HCT116 (cell line): ENCODE data around the gene HAPLN3. TPM values are rescaled to one million over a fixed set of nuclear protein-coding genes. Genes with fewer than 3 reads are reported as not detected.

ENCODE experiments used
- ATAC-seq: fragments of 200-7000 bp; cut with Tn5 transposase; 2 replicates; pipeline ENCODE4 v1.9.1; 2020; ENCODE audit warnings: mild to moderate bottlenecking, moderate library complexity
- BruUV-seq: library from RNA; stranded (reverse); fragments of 400-500 nt; replicated peaks from 2 replicates; lab custom pipeline; 2021; lab: Mats Ljungman, UMichigan
- CTCF ChIA-PET: fragments of 300-600 bp; sonication (Branson Sonifier 250); formaldehyde crosslinking; loops from one replicate; lab custom pipeline; 2021; ENCODE audit warnings: antibody characterized with exemption; lab: Charles Lee
- POLR2A ChIA-PET: fragments of 300-600, 350-600 bp; sonication (Branson Sonifier 250); formaldehyde crosslinking; loops from one replicate; lab custom pipeline; 2021; ENCODE audit warnings: antibody characterized with exemption; lab: Charles Lee
- RAD21 ChIA-PET, 2 experiments: fragments of 300-600 bp; sonication (Branson Sonifier 250); formaldehyde crosslinking; loops; one replicate each; lab custom pipeline; 2023; ENCODE audit warnings: low total read pairs in 2 of 2; ENCODE audit not compliant: uncharacterized antibody in 2 of 2, unreplicated experiment in 2 of 2, low non-redundant PET in 1 of 2; lab: Charles Lee
- DNase-seq: peaks from one replicate; pipeline ENCODE4 v3.0.0-alpha.2; 2010; ENCODE audit warnings: low read depth, low spot score
- H2AFZ ChIP-seq: fragments of 200-600 bp; shearing (Covaris generic), sonication (generic); 2 replicates; pipeline ENCODE4 v1.6.1; 2017; ENCODE audit warnings: low read depth, mixed run types, mixed read lengths, antibody characterized with exemption, low read length; ENCODE audit not compliant: poor library complexity, severe bottlenecking
- H3K27ac ChIP-seq: 2 replicates; pipeline ENCODE4 v1.5.1; 2012; ENCODE audit warnings: low read depth, low read length
- H3K27me3 ChIP-seq: fragments of 200-600 bp; sonication (generic); 2 replicates; pipeline ENCODE4 v1.6.1; 2016; ENCODE audit warnings: mixed run types, low read length, mixed read lengths; ENCODE audit not compliant: insufficient read depth
- H3K36me3 ChIP-seq, 2 experiments: fragments of 200-500 bp in 1 of 2; fragments of 200-600 bp in 1 of 2; sonication (Bioruptor generic) in 1 of 2; sonication (generic) in 1 of 2; 2 replicates each; pipeline versions ENCODE4 v1.5.1 to v1.6.1; 2014 to 2016; ENCODE audit warnings: low read length in 2 of 2, inconsistent platforms in 1 of 2, mixed read lengths in 1 of 2, mixed run types in 1 of 2; ENCODE audit not compliant: insufficient read depth in 2 of 2, control insufficient read depth in 1 of 2
- H3K4me1 ChIP-seq, 2 experiments: fragments of 200-600 bp in 1 of 2; sonication (generic) in 1 of 2; 2 replicates each; pipeline versions ENCODE4 v1.5.1 to v1.6.1; 2012 to 2017; ENCODE audit warnings: low read length in 2 of 2, inconsistent platforms in 1 of 2, mild to moderate bottlenecking in 1 of 2, mixed read lengths in 1 of 2, mixed run types in 1 of 2, moderate library complexity in 1 of 2; ENCODE audit not compliant: insufficient read depth in 2 of 2, control insufficient read depth in 1 of 2
- H3K4me2 ChIP-seq: fragments of 200-600 bp; sonication (generic); 2 replicates; pipeline ENCODE4 v1.6.1; 2017; ENCODE audit warnings: mixed run types, low read length, mixed read lengths
- H3K4me3 ChIP-seq, 2 experiments: fragments of 200-600 bp in 1 of 2; sonication (generic) in 1 of 2; replicated peaks in 1 of 2; 2 replicates each; pipeline ENCODE4 v1.5.1; 2011 to 2016; ENCODE audit warnings: low read length in 2 of 2, control low read depth in 1 of 2, low read depth in 1 of 2, mild to moderate bottlenecking in 1 of 2, mixed read lengths in 1 of 2, mixed run types in 1 of 2
- H3K79me2 ChIP-seq: fragments of 200-600 bp; sonication (generic); 2 replicates; pipeline ENCODE4 v1.6.1; 2017; ENCODE audit warnings: mild to moderate bottlenecking, mixed run types, low read length, moderate library complexity, mixed read lengths; ENCODE audit not compliant: insufficient read depth
- H3K9ac ChIP-seq: fragments of 200-600 bp; sonication (generic); 2 replicates; pipeline ENCODE4 v1.6.1; 2016; ENCODE audit warnings: low read length, mixed read lengths
- H3K9me2 ChIP-seq: fragments of 200-600 bp; sonication (generic), shearing (Covaris generic); 2 replicates; pipeline ENCODE4 v1.6.1; 2017; ENCODE audit warnings: mixed run types, mild to moderate bottlenecking, moderate library complexity; ENCODE audit not compliant: insufficient read depth
- H3K9me3 ChIP-seq, 2 experiments: fragments of 200-500 bp in 1 of 2; fragments of 200-600 bp in 1 of 2; sonication (Bioruptor generic) in 1 of 2; sonication (generic) in 1 of 2; 2 replicates each; pipeline ENCODE4 v1.6.1; 2014 to 2017; ENCODE audit warnings: low read length in 2 of 2, mixed read lengths in 2 of 2, inconsistent platforms in 1 of 2, low read depth in 1 of 2, mild to moderate bottlenecking in 1 of 2, mixed run types in 1 of 2, moderate library complexity in 1 of 2; ENCODE audit not compliant: control insufficient read depth in 1 of 2, insufficient read depth in 1 of 2
- H4K20me1 ChIP-seq: fragments of 200-600 bp; sonication (generic), shearing (Covaris generic); 2 replicates; pipeline ENCODE4 v1.6.1; 2017; ENCODE audit warnings: mixed run types, mild to moderate bottlenecking, moderate library complexity; ENCODE audit not compliant: insufficient read depth
- ATF3 ChIP-seq: IDR thresholded peaks from 2 replicates; pipeline ENCODE4 v1.6.1; 2012
- CTCF ChIP-seq, 3 experiments: fragments of 200-600 bp in 1 of 3; sonication (generic) in 1 of 3; IDR thresholded peaks in 2 of 3; conservative IDR thresholded peaks in 1 of 3; 2 replicates each; pipeline ENCODE4 v1.5.1; 2012 to 2017; ENCODE audit warnings: low read depth in 2 of 3, low read length in 2 of 3, antibody characterized with exemption in 1 of 3, borderline replicate concordance in 1 of 3, control low read depth in 1 of 3, mild to moderate bottlenecking in 1 of 3, mixed read lengths in 1 of 3, mixed run types in 1 of 3, moderate library complexity in 1 of 3; ENCODE audit not compliant: insufficient read depth in 1 of 3
- FOSL1 ChIP-seq: IDR thresholded peaks from 2 replicates; pipeline ENCODE4 v1.6.1; 2012; ENCODE audit warnings: low read depth
- POLR2AphosphoS5 ChIP-seq: IDR thresholded peaks from 2 replicates; pipeline ENCODE4 v1.6.1; 2011; ENCODE audit warnings: mild to moderate bottlenecking, low read depth, low read length, moderate library complexity
- RAD21 ChIP-seq: IDR thresholded peaks from 2 replicates; pipeline ENCODE4 v1.6.1; 2012; ENCODE audit warnings: low read depth, mild to moderate bottlenecking
- TCF7L2 ChIP-seq: IDR thresholded peaks from 2 replicates; pipeline ENCODE4 v1.7.0; 2011; ENCODE audit warnings: borderline replicate concordance, inconsistent platforms; ENCODE audit not compliant: insufficient read depth, insufficient read length; ENCODE audit errors: extremely low read depth
- intact Hi-C: fragments of 100-400 bp; cut with micrococcal nuclease; formaldehyde crosslinking; loops from 2 replicates; pipeline ENCODE4 v1.10.0; 2022
- total RNA-seq: library from RNA; stranded (reverse); gene quantifications from one replicate; pipeline ENCODE4 v1.2.1, GENCODE V29; 2021; ENCODE audit not compliant: unreplicated experiment
- TF ChIP-seq, protein P1 (sequence below): IDR thresholded peaks from 2 replicates; pipeline ENCODE4 v1.6.1; 2011; ENCODE audit warnings: mild to moderate bottlenecking, low read length, moderate library complexity; ENCODE audit not compliant: insufficient replicate concordance; ENCODE audit errors: extremely low read depth

Gene HAPLN3
- total RNA-seq, 1 experiment from 2014 or later, result 10.9 TPM

- Histone ChIP-seq H3K4me3 (no peak overlapping the region), H3K9me2 (no peaks in the 10 kb centered on the region), H3K27me3 (no peaks in the 10 kb centered on the region), H3K79me2 (no peaks in the 10 kb centered on the region), H3K9ac (no peak overlapping the region), H3K4me2 (no peak overlapping the region), H3K27ac (no peak overlapping the region), H3K36me3 (no peaks in the 10 kb centered on the region)
- ChIA-PET CTCF (interaction anchor here (1.3 kb wide), 1 partner anchor 10 kb away, joined by 3 read pairs; no protein-coding TSS in a partner anchor), RAD21 (no interaction called here)
- DNase-seq, result no peak
- ATAC-seq, result no peak
- TF ChIP-seq POLR2AphosphoS5 (no peak), FOSL1 (no peak), TCF7L2 (no peak), ATF3 (no peak), RAD21 (no peak), CTCF (IDR thresholded peaks at IDR 0.05 in 2 of 3, conservative IDR thresholded peaks at IDR 0.05 in 1 of 3; ENCODE audit: borderline replicate concordance in 1 of 3, insufficient read depth in 1 of 3, low read depth in 2 of 3, low read length in 2 of 3) (no peak)
- TF ChIP-seq, protein P1, sequence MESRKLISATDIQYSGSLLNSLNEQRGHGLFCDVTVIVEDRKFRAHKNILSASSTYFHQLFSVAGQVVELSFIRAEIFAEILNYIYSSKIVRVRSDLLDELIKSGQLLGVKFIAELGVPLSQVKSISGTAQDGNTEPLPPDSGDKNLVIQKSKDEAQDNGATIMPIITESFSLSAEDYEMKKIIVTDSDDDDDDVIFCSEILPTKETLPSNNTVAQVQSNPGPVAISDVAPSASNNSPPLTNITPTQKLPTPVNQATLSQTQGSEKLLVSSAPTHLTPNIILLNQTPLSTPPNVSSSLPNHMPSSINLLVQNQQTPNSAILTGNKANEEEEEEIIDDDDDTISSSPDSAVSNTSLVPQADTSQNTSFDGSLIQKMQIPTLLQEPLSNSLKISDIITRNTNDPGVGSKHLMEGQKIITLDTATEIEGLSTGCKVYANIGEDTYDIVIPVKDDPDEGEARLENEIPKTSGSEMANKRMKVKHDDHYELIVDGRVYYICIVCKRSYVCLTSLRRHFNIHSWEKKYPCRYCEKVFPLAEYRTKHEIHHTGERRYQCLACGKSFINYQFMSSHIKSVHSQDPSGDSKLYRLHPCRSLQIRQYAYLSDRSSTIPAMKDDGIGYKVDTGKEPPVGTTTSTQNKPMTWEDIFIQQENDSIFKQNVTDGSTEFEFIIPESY, result no peak
- TF ChIP-seq, all 23 proteins: peak for 0
- no TSS peak for BruUV-seq
- H4K20me1 ChIP-seq, result no peaks in the 10 kb centered on the region
- H2AFZ ChIP-seq, result no peak overlapping the region
- no peaks in the 10 kb centered on the region for H3K9me3 ChIP-seq
- POLR2A ChIA-PET, result no interaction called here
- no peaks in the 10 kb centered on the region for H3K4me1 ChIP-seq
- intact Hi-C loops, result no loop called here
Observed at GRCh38 chr15:88888719-88889118, 6.6 kb downstream of the HAPLN3 start.
